HL-60 (cell line): ENCODE data around the gene TNXB.
"Not testable (repeated sequence)": the region's sequence is repeated elsewhere in the genome, so short reads cannot be mapped to it uniquely, and the experiment has no call there.

Experiments used
- DNase-seq, 2 experiments: peaks; one replicate each; pipeline ENCODE4 v3.0.0-alpha.2; 2010 to 2020; ENCODE audit warnings: low read depth in 1 of 2, low spot score in 1 of 2
- H3K27ac ChIP-seq: fragments of 250-450 bp; sonication (Bioruptor Pico); replicated peaks from 2 replicates; pipeline ENCODE4 v1.5.1; 2020; ENCODE audit warnings: mild to moderate bottlenecking, moderate library complexity
- H3K27me3 ChIP-seq: fragments of 250-450 bp; sonication (Bioruptor Pico); 2 replicates; pipeline ENCODE4 v1.5.1; 2021; ENCODE audit warnings: mild to moderate bottlenecking, moderate library complexity; ENCODE audit not compliant: insufficient read depth, poor library complexity, severe bottlenecking
- H3K4me3 ChIP-seq: replicated peaks from 2 replicates; pipeline ENCODE4 v1.5.1; 2011; ENCODE audit warnings: mild to moderate bottlenecking, control low read depth, low read length; ENCODE audit not compliant: insufficient read depth

Gene TNXB

GRCh38 chr6:32012941-32013617, 96.1 kb downstream of the TNXB start:
- H3K27ac ChIP-seq, DNase-seq, H3K27me3 ChIP-seq, H3K4me3 ChIP-seq: not testable (repeated sequence)

- DNase-seq, H3K27ac ChIP-seq, H3K27me3 ChIP-seq, H3K4me3 ChIP-seq: not testable (repeated sequence)
Observed at GRCh38 chr6:32010856-32011530, 98.1 kb downstream of the TNXB start.

- H3K27ac ChIP-seq, DNase-seq, H3K27me3 ChIP-seq, H3K4me3 ChIP-seq: not testable (repeated sequence)
Observed at GRCh38 chr6:32009537-32009936, 99.6 kb downstream of the TNXB start.

GRCh38 chr6:32008616-32009015, 100.5 kb downstream of the TNXB start:
- not testable (repeated sequence) for H3K27ac ChIP-seq, H3K27me3 ChIP-seq, DNase-seq, H3K4me3 ChIP-seq

- H3K27me3 ChIP-seq, H3K27ac ChIP-seq, DNase-seq, H3K4me3 ChIP-seq: not testable (repeated sequence)
Observed at GRCh38 chr6:32008037-32008436, 101.1 kb downstream of the TNXB start.

GRCh38 chr6:32007086-32007485, 102.1 kb downstream of the TNXB start:
- not testable (repeated sequence) for H3K27ac ChIP-seq, H3K4me3 ChIP-seq, DNase-seq, H3K27me3 ChIP-seq

GRCh38 chr6:32005991-32006529, 103.1 kb downstream of the TNXB start:
- H3K4me3 ChIP-seq, H3K27me3 ChIP-seq, H3K27ac ChIP-seq, DNase-seq: not testable (repeated sequence)

- DNase-seq, H3K27ac ChIP-seq: not testable (repeated sequence)
Observed at GRCh38 chr6:32005538-32005880, 103.6 kb downstream of the TNXB start.

GRCh38 chr6:32004864-32005537, 104.1 kb downstream of the TNXB start:
- not testable (repeated sequence) for H3K27ac ChIP-seq, H3K4me3 ChIP-seq, H3K27me3 ChIP-seq, DNase-seq

More at GRCh38 chr6:32005538-32005880, 103.6 kb downstream of the TNXB start:
- H3K27me3 ChIP-seq, H3K4me3 ChIP-seq: not testable (repeated sequence)

- not testable (repeated sequence) for H3K27me3 ChIP-seq, H3K4me3 ChIP-seq, DNase-seq, H3K27ac ChIP-seq
Observed at GRCh38 chr6:32004393-32004792, 104.7 kb downstream of the TNXB start.

- not testable (repeated sequence) for H3K27ac ChIP-seq
Observed at GRCh38 chr6:32003301-32003700, 105.8 kb downstream of the TNXB start.

GRCh38 chr6:32002546-32003268, 106.4 kb downstream of the TNXB start:
- H3K27ac ChIP-seq, H3K27me3 ChIP-seq, H3K4me3 ChIP-seq, DNase-seq: not testable (repeated sequence)

More at GRCh38 chr6:32003301-32003700, 105.8 kb downstream of the TNXB start:
- not testable (repeated sequence) for H3K4me3 ChIP-seq, DNase-seq, H3K27me3 ChIP-seq

GRCh38 chr6:31996385-31996784, 112.8 kb downstream of the TNXB start:
- DNase-seq, H3K4me3 ChIP-seq, H3K27me3 ChIP-seq: not testable (repeated sequence)

GRCh38 chr6:31994421-31994820, 114.7 kb downstream of the TNXB start:
- not testable (repeated sequence) for H3K27me3 ChIP-seq, H3K4me3 ChIP-seq, H3K27ac ChIP-seq, DNase-seq

More at GRCh38 chr6:31996385-31996784, 112.8 kb downstream of the TNXB start:
- H3K27ac ChIP-seq = not testable (repeated sequence)
